B cell (primary cell): ENCODE results near the gene SERTAD4. TPM values are rescaled to one million over a fixed set of nuclear protein-coding genes. Genes with fewer than 3 reads are reported as not detected.
"Not testable (repeated sequence)": the region's sequence is repeated elsewhere in the genome, so short reads cannot be mapped to it uniquely, and the experiment has no call there.

ENCODE experiments used
- ATAC-seq: fragments of 200-7000 bp; cut with Tn5 transposase; one replicate; pipeline ENCODE4 v1.10.0; 2021; ENCODE audit warnings: low read depth, mild to moderate bottlenecking, moderate number of reproducible peaks, moderate library complexity
- CTCF ChIA-PET: fragments of 350-600 bp; sonication (Branson Sonifier 250); formaldehyde crosslinking; loops from one replicate; lab custom pipeline; 2021; ENCODE audit warnings: antibody characterized with exemption, inconsistent platforms; lab: Charles Lee
- POLR2A ChIA-PET: fragments of 350-600 bp; sonication (Branson Sonifier 250); formaldehyde crosslinking; loops from one replicate; lab custom pipeline; 2021; ENCODE audit warnings: antibody characterized with exemption; lab: Charles Lee
- DNase-seq: peaks from one replicate; pipeline ENCODE4 v3.0.0; 2013
- H2AFZ ChIP-seq: 2 replicates; pipeline ENCODE4 v1.6.1; 2012; ENCODE audit warnings: mild to moderate bottlenecking, low read depth, low read length; ENCODE audit not compliant: insufficient read depth, poor library complexity, severe bottlenecking
- H3K27ac ChIP-seq, 2 donors: 1 replicate in 1 of 2; 2 replicates in 1 of 2; pipeline ENCODE4 v1.5.1; 2012 to 2013; ENCODE audit warnings: low read length in 2 of 2, mild to moderate bottlenecking in 2 of 2, moderate library complexity in 1 of 2
- H3K27me3 ChIP-seq, 4 experiments: fragments of 200-600 bp in 1 of 4; sonication (generic) in 1 of 4; replicated peaks in 1 of 4; 1 replicate in 2 of 4; 2 replicates in 2 of 4; pipeline versions ENCODE4 v1.6.1 to v1.7.0; 2013 to 2016; ENCODE audit warnings: low read length in 3 of 4, mild to moderate bottlenecking in 2 of 4, mixed read lengths in 1 of 4, moderate library complexity in 1 of 4; ENCODE audit not compliant: insufficient read depth in 4 of 4, control insufficient read depth in 3 of 4; ENCODE audit errors: control extremely low read depth in 1 of 4
- H3K36me3 ChIP-seq, 2 experiments: replicated peaks in 1 of 2; 1 replicate in 1 of 2; 2 replicates in 1 of 2; pipeline versions ENCODE4 v1.6.1 to v1.7.1; 2013; ENCODE audit warnings: low read length in 1 of 2; ENCODE audit not compliant: insufficient read depth in 2 of 2, control insufficient read depth in 1 of 2; ENCODE audit errors: control extremely low read depth in 1 of 2, extremely low read depth in 1 of 2
- H3K4me1 ChIP-seq, 2 donors: fragments of 200-600 bp in 1 of 2; sonication (generic) in 1 of 2; 1 replicate in 1 of 2; 2 replicates in 1 of 2; pipeline versions ENCODE4 v1.5.1 to v1.6.1; 2013 to 2017; ENCODE audit warnings: low read length in 2 of 2; ENCODE audit not compliant: control insufficient read depth in 2 of 2, insufficient read depth in 2 of 2
- H3K4me2 ChIP-seq: replicated peaks from 2 replicates; pipeline ENCODE3; 2012; ENCODE audit warnings: mild to moderate bottlenecking, low read depth, low read length; ENCODE audit not compliant: poor library complexity, severe bottlenecking
- H3K4me3 ChIP-seq, 5 experiments: fragments of 200-600 bp in 1 of 5; sonication (generic) in 1 of 5; 1 replicate in 3 of 5; 2 replicates in 2 of 5; pipeline versions ENCODE4 v1.5.1 to v1.7.0; 2011 to 2016; ENCODE audit warnings: low read length in 4 of 5, mild to moderate bottlenecking in 4 of 5, low read depth in 2 of 5, control low read depth in 1 of 5, moderate library complexity in 1 of 5; ENCODE audit not compliant: insufficient read depth in 1 of 5; ENCODE audit errors: control extremely low read depth in 1 of 5, extremely low read depth in 1 of 5
- H3K79me2 ChIP-seq: fragments of 200-600 bp; sonication (generic); one replicate; pipeline ENCODE4 v1.6.0; 2016; ENCODE audit warnings: low read length; ENCODE audit not compliant: control insufficient read depth, insufficient read depth
- H3K9ac ChIP-seq: fragments of 200-600 bp; sonication (generic); 2 replicates; pipeline ENCODE4 v1.6.1; 2017; ENCODE audit warnings: mild to moderate bottlenecking, low read length, moderate library complexity
- H3K9me3 ChIP-seq, 3 donors: one replicate each; pipeline versions ENCODE4 v1.6.1 to v1.7.1; 2013; ENCODE audit warnings: low read length in 2 of 3; ENCODE audit not compliant: control insufficient read depth in 2 of 3, insufficient read depth in 1 of 3; ENCODE audit errors: control extremely low read depth in 1 of 3
- H4K20me1 ChIP-seq: 2 replicates; pipeline ENCODE4 v1.6.0; 2012; ENCODE audit warnings: mild to moderate bottlenecking, low read length; ENCODE audit not compliant: insufficient read depth, control insufficient read depth, poor library complexity, severe bottlenecking
- H3K27ac Mint-ChIP-seq: one replicate; pipeline ENCODE4 v1.8.0; 2021; ENCODE audit warnings: mixed read lengths
- H3K27me3 Mint-ChIP-seq: one replicate; pipeline ENCODE4 v1.8.0; 2021; ENCODE audit warnings: mixed read lengths
- H3K4me1 Mint-ChIP-seq: one replicate; pipeline ENCODE4 v1.8.0; 2021; ENCODE audit warnings: mixed read lengths
- H3K4me3 Mint-ChIP-seq: one replicate; pipeline ENCODE4 v1.8.0; 2021; ENCODE audit warnings: mixed read lengths
- H3K9me3 Mint-ChIP-seq: one replicate; pipeline ENCODE4 v1.8.0; 2022; ENCODE audit warnings: mixed read lengths; ENCODE audit not compliant: insufficient read depth
- CTCF ChIP-seq: fragments of 200-600 bp; IDR thresholded peaks from one replicate; pipeline ENCODE4 v1.8.0; 2022; ENCODE audit warnings: antibody characterized with exemption, mild to moderate bottlenecking
- EZH2 ChIP-seq: IDR thresholded peaks from 2 replicates; pipeline ENCODE4 v1.6.1; 2012; ENCODE audit warnings: borderline replicate concordance, low read depth, mild to moderate bottlenecking, moderate library complexity, low read length; ENCODE audit not compliant: insufficient read depth, poor library complexity, severe bottlenecking
- WGBS: methylation state at CpG from one replicate; pipeline ENCODE4 v1.1.5; 2013; ENCODE audit warnings: missing lambda C conversion rate; ENCODE audit not compliant: insufficient coverage; 5-methylcytosine and 5-hydroxymethylcytosine counted together
- intact Hi-C: fragments of 100-400 bp; cut with micrococcal nuclease; formaldehyde crosslinking; loops from one replicate; pipeline ENCODE4 v1.10.0; 2022
- polyA plus RNA-seq: library from polyadenylated mRNA; depleted of rRNA; stranded (reverse); fragments of >200 nt; gene quantifications from 2 replicates; pipeline ENCODE4 v1.2.3, GENCODE V29; 2012
- total RNA-seq, 2 donors: library from RNA; stranded (reverse); fragments of 120-200 nt in 1 of 2; gene quantifications; 1 replicate in 1 of 2; 2 replicates in 1 of 2; pipeline versions ENCODE4 v1.2.3 to v1.2.4, GENCODE V29; 2013 to 2022

The SERTAD4 gene
- total and polyA plus RNA-seq, 2 donors (not counting 1 experiment from before 2014, with no cell fraction given), result not detected

- no peak overlapping the region for H3K27ac ChIP-seq
- H3K4me3 Mint-ChIP-seq, result no peak overlapping the region
- DNase-seq (no peak), ATAC-seq (no peak)
- H4K20me1 ChIP-seq, result no peaks in the 10 kb centered on the region
- H3K9ac ChIP-seq, result no peak overlapping the region
- H3K9me3 Mint-ChIP-seq, result no peaks in the 10 kb centered on the region
- CTCF ChIA-PET, result no interaction called here
- no peak overlapping the region for H3K4me2 ChIP-seq
- no peaks in the 10 kb centered on the region for H3K27me3 Mint-ChIP-seq
- no peak for TF ChIP-seq CTCF
- no peak for TF ChIP-seq EZH2
- H3K9me3 ChIP-seq, result peaks cover 1 to 7% (median 5%) of the 10 kb centered on the region in 3 donors
- WGBS, result 98% methylated on average over 4 of the region's 8 CpGs
- intact Hi-C loops, result no loop called here
- no peak overlapping the region for H3K27ac Mint-ChIP-seq
- H3K4me1 Mint-ChIP-seq, result no peaks in the 10 kb centered on the region
- POLR2A ChIA-PET, result no interaction called here
- no peaks in the 10 kb centered on the region for H3K27me3 ChIP-seq
- no peaks in the 10 kb centered on the region for H3K79me2 ChIP-seq
- H3K4me1 ChIP-seq, result no peaks in the 10 kb centered on the region
- no peak overlapping the region for H2AFZ ChIP-seq
- H3K36me3 ChIP-seq, result no peaks in the 10 kb centered on the region
- H3K4me3 ChIP-seq, result no peak overlapping the region
Observed at GRCh38 chr1:210195635-210196160, 36.9 kb upstream of the SERTAD4 start.

- DNase-seq, H3K27me3 Mint-ChIP-seq, H3K9ac ChIP-seq, H3K4me1 ChIP-seq, H3K27ac Mint-ChIP-seq, H3K4me1 Mint-ChIP-seq, POLR2A ChIA-PET, H3K79me2 ChIP-seq, ATAC-seq, H2AFZ ChIP-seq, H3K36me3 ChIP-seq, H3K4me3 Mint-ChIP-seq, intact Hi-C loops, H3K27ac ChIP-seq, H3K9me3 ChIP-seq, CTCF ChIA-PET, H3K4me3 ChIP-seq, H3K9me3 Mint-ChIP-seq, H3K27me3 ChIP-seq, H4K20me1 ChIP-seq, H3K4me2 ChIP-seq: not testable (repeated sequence)
- WGBS, result 80% methylated on average over 1 of the region's 5 CpGs
Observed at GRCh38 chr1:210196266-210196665, 36.3 kb upstream of the SERTAD4 start.
